Activated naive CD8-positive, alpha-beta T cell treated with anti-CD3 and anti-CD28 coated beads for 36 hours (primary cell): ENCODE results near the gene DDX60. TPM values are rescaled to one million over a fixed set of nuclear protein-coding genes. Genes with fewer than 3 reads are reported as not detected.
"Not testable (repeated sequence)": the region's sequence is repeated elsewhere in the genome, so short reads cannot be mapped to it uniquely, and the experiment has no call there.

Experiments used
- DNase-seq: peaks from one replicate; pipeline ENCODE4 v3.0.0; 2021
- H3K27ac Mint-ChIP-seq: one replicate; pipeline ENCODE4 v1.8.0; 2022; ENCODE audit warnings: mild to moderate bottlenecking, moderate library complexity, mixed read lengths
- H3K27me3 Mint-ChIP-seq: one replicate; pipeline ENCODE4 v1.8.0; 2022; ENCODE audit warnings: mild to moderate bottlenecking, mixed read lengths
- H3K36me3 Mint-ChIP-seq: one replicate; pipeline ENCODE4 v1.8.0; 2021; ENCODE audit warnings: mild to moderate bottlenecking, mixed read lengths
- H3K4me1 Mint-ChIP-seq: one replicate; pipeline ENCODE4 v1.8.0; 2021; ENCODE audit warnings: mixed read lengths
- H3K4me3 Mint-ChIP-seq: one replicate; pipeline ENCODE4 v1.8.0; 2022; ENCODE audit warnings: mild to moderate bottlenecking, moderate library complexity, mixed read lengths
- H3K9me3 Mint-ChIP-seq: one replicate; pipeline ENCODE4 v1.8.0; 2022; ENCODE audit warnings: mixed read lengths
- total RNA-seq, 2 experiments: library from RNA; stranded (reverse); gene quantifications; one replicate each; pipeline ENCODE4 v1.2.3, GENCODE V29; 2021

DDX60 gene
- total RNA-seq, 2 experiments from 2014 or later, result 22.2 to 22.7 TPM

DNA sequence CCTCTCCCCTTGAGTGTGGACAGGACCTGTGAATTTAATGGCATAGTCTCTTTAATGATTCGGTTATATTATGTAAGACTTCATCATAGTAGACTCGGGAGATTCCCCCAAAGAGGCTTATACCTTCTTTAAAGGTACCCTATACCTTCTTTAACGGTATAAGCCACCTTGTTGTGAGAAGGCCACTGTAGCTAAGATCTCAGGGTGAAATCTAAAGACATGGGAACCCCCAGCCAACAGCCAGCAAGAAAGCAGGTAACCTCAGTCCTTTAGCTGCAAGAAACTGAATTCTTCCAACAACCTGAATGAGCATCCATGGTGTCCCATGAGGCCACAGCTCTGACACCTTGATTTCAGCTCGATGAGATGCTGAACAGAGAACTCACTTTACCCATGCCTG is 931 bp downstream of the DDX60 start:
- no peaks in the 10 kb centered on the region for H3K9me3 Mint-ChIP-seq
- peaks cover 45% of the 10 kb centered on the region for H3K4me1 Mint-ChIP-seq
- peak overlapping the region; percentile 95 for H3K27ac Mint-ChIP-seq
- peaks cover 17% of the 10 kb centered on the region for H3K36me3 Mint-ChIP-seq
- peak overlapping the region; percentile 89 for H3K4me3 Mint-ChIP-seq
- no peaks in the 10 kb centered on the region for H3K27me3 Mint-ChIP-seq
- DNase-seq, result no peak

- Mint-ChIP-seq H3K4me3 (no peak overlapping the region), H3K36me3 (peaks cover 24% of the 10 kb centered on the region), H3K27me3 (no peaks in the 10 kb centered on the region), H3K27ac (no peak overlapping the region), H3K9me3 (no peaks in the 10 kb centered on the region), H3K4me1 (peaks cover 18% of the 10 kb centered on the region)
- no peak for DNase-seq
Measured at GRCh38 chr4:168309781-168310180, 8.8 kb downstream of the DDX60 start.

GRCh38 chr4:168308912-168309311 is 9.6 kb downstream of the DDX60 start:
- H3K27ac Mint-ChIP-seq, result no peak overlapping the region
- no peaks in the 10 kb centered on the region for H3K27me3 Mint-ChIP-seq
- H3K4me3 Mint-ChIP-seq, result no peak overlapping the region
- H3K36me3 Mint-ChIP-seq, result peaks cover 24% of the 10 kb centered on the region
- H3K9me3 Mint-ChIP-seq, result no peaks in the 10 kb centered on the region
- peaks cover 15% of the 10 kb centered on the region for H3K4me1 Mint-ChIP-seq
- DNase-seq, result no peak

GRCh38 chr4:168306476-168306875 is 12.1 kb downstream of the DDX60 start:
- Mint-ChIP-seq H3K4me1 (peaks cover 8% of the 10 kb centered on the region), H3K36me3 (peaks cover 32% of the 10 kb centered on the region), H3K4me3 (peak overlapping the region; percentile 32), H3K27ac (no peak overlapping the region), H3K9me3 (no peaks in the 10 kb centered on the region), H3K27me3 (no peaks in the 10 kb centered on the region)
- no peak for DNase-seq

GRCh38 chr4:168304744-168305459 is 13.7 kb downstream of the DDX60 start:
- no peak overlapping the region for H3K27ac Mint-ChIP-seq
- H3K36me3 Mint-ChIP-seq, result peaks cover 33% of the 10 kb centered on the region
- no peak for DNase-seq
- H3K27me3 Mint-ChIP-seq, result no peaks in the 10 kb centered on the region
- peaks cover 11% of the 10 kb centered on the region for H3K4me1 Mint-ChIP-seq
- no peak overlapping the region for H3K4me3 Mint-ChIP-seq
- no peaks in the 10 kb centered on the region for H3K9me3 Mint-ChIP-seq

- not testable (repeated sequence) for H3K4me3 Mint-ChIP-seq, H3K9me3 Mint-ChIP-seq, DNase-seq, H3K27me3 Mint-ChIP-seq, H3K27ac Mint-ChIP-seq
- Mint-ChIP-seq H3K4me1 (peaks cover 11% of the 10 kb centered on the region), H3K36me3 (peaks cover 31% of the 10 kb centered on the region)
Measured at GRCh38 chr4:168303430-168303829, 15.1 kb downstream of the DDX60 start.

- DNase-seq, result no peak
- no peak overlapping the region for H3K4me3 Mint-ChIP-seq
- H3K9me3 Mint-ChIP-seq, result no peaks in the 10 kb centered on the region
- no peaks in the 10 kb centered on the region for H3K27me3 Mint-ChIP-seq
- H3K4me1 Mint-ChIP-seq, result peaks cover 3% of the 10 kb centered on the region
- H3K36me3 Mint-ChIP-seq, result peaks cover 18% of the 10 kb centered on the region
- H3K27ac Mint-ChIP-seq, result no peak overlapping the region
Measured at GRCh38 chr4:168293386-168293975, 25.1 kb downstream of the DDX60 start.

DNA sequence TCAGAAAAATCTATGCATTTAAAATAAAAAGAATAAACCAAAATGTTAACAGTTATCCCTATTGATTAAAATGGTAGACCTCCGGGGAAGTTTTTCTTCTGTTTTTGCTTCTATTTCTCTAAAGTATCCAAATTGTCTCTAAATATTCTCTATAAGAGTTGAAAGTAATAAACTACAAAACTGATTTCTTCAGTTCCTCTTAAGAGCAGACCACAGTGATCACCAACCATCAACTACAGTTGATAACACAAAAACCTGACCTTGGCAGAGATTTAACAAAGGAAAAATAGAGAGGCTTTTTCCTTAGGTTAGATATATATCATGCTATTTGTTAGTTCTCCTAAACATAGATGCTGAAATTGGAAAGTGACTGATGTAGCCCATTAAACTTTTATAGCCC is 27.3 kb downstream of the DDX60 start:
- DNase-seq, result no peak

GRCh38 chr4:168285850-168286249 is 32.7 kb downstream of the DDX60 start:
- not testable (repeated sequence) for DNase-seq, H3K4me1 Mint-ChIP-seq, H3K9me3 Mint-ChIP-seq, H3K27me3 Mint-ChIP-seq, H3K27ac Mint-ChIP-seq, H3K4me3 Mint-ChIP-seq
- H3K36me3 Mint-ChIP-seq, result peaks cover 11% of the 10 kb centered on the region

More for the DNA sequence above, 27.3 kb downstream of the DDX60 start:
- Mint-ChIP-seq H3K9me3 (no peaks in the 10 kb centered on the region), H3K36me3 (peaks cover 12% of the 10 kb centered on the region), H3K4me1 (peaks cover 3% of the 10 kb centered on the region), H3K27me3 (no peaks in the 10 kb centered on the region), H3K4me3 (no peak overlapping the region), H3K27ac (no peak overlapping the region)

- peaks cover 24% of the 10 kb centered on the region for H3K36me3 Mint-ChIP-seq
- no peaks in the 10 kb centered on the region for H3K4me1 Mint-ChIP-seq
- no peaks in the 10 kb centered on the region for H3K27me3 Mint-ChIP-seq
- no peak overlapping the region for H3K4me3 Mint-ChIP-seq
- H3K27ac Mint-ChIP-seq, result no peak overlapping the region
- no peaks in the 10 kb centered on the region for H3K9me3 Mint-ChIP-seq
- no peak for DNase-seq
Measured at GRCh38 chr4:168279556-168279955, 39.0 kb downstream of the DDX60 start.

- H3K36me3 Mint-ChIP-seq, result peaks cover 39% of the 10 kb centered on the region
- no peak overlapping the region for H3K4me3 Mint-ChIP-seq
- H3K4me1 Mint-ChIP-seq, result peaks cover 6% of the 10 kb centered on the region
- no peaks in the 10 kb centered on the region for H3K27me3 Mint-ChIP-seq
- no peak for DNase-seq
- H3K9me3 Mint-ChIP-seq, result no peaks in the 10 kb centered on the region
- H3K27ac Mint-ChIP-seq, result no peak overlapping the region
Measured at GRCh38 chr4:168275836-168276235, 42.7 kb downstream of the DDX60 start.

- peaks cover 37% of the 10 kb centered on the region for H3K36me3 Mint-ChIP-seq
- peaks cover 6% of the 10 kb centered on the region for H3K4me1 Mint-ChIP-seq
- no peak overlapping the region for H3K27ac Mint-ChIP-seq
- H3K9me3 Mint-ChIP-seq, result no peaks in the 10 kb centered on the region
- no peak overlapping the region for H3K4me3 Mint-ChIP-seq
- no peaks in the 10 kb centered on the region for H3K27me3 Mint-ChIP-seq
- DNase-seq, result no peak
Measured at GRCh38 chr4:168274871-168275270, 43.7 kb downstream of the DDX60 start.

GRCh38 chr4:168273838-168274237 is 44.7 kb downstream of the DDX60 start:
- Mint-ChIP-seq H3K9me3 (no peaks in the 10 kb centered on the region), H3K27me3 (no peaks in the 10 kb centered on the region), H3K36me3 (peaks cover 36% of the 10 kb centered on the region), H3K27ac (no peak overlapping the region), H3K4me3 (no peak overlapping the region), H3K4me1 (peaks cover 6% of the 10 kb centered on the region)
- no peak for DNase-seq

DNA sequence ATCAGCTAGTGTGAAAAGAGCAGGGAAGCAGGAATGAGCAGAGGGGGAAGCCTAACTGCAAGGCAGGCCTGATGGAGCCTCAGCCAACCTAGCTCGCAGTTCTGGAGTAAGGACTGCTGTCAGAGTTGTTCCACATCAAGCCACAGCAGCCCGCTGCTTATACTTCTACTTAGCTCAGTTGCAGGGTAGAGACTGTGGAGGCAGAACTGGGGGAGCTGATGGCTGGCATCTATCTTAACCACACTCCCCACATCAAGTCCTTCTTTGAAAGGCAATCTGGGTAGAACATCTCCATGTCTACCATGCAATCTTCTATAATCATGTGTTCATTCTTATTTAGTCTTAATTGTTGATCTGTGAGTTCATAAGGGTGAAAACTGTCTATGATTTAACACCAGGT is 46.1 kb downstream of the DDX60 start:
- H3K4me3 Mint-ChIP-seq, result no peak overlapping the region
- peaks cover 6% of the 10 kb centered on the region for H3K4me1 Mint-ChIP-seq
- no peak for DNase-seq
- peaks cover 34% of the 10 kb centered on the region for H3K36me3 Mint-ChIP-seq
- H3K27me3 Mint-ChIP-seq, result no peaks in the 10 kb centered on the region
- no peak overlapping the region for H3K27ac Mint-ChIP-seq
- no peaks in the 10 kb centered on the region for H3K9me3 Mint-ChIP-seq

DNA sequence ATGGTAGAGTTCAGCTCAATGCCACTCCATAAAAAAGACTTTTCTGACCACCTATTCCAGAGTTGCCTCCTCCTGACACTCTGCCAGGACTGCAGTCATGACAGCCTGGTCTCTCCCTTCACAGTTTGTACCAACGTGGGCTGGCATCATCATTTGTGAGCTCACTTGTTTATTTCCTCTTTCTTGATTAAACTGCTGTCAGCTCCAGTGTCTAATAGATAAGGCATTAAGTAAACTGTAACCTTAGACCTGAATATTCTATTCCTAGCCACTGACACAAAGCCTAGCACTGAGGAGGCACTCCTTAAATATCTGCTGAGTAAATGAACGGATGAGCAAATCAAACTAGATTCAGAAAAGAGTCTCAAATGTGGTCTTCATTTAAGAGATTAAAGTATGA is 48.7 kb downstream of the DDX60 start:
- DNase-seq, result no peak
- Mint-ChIP-seq H3K27me3 (no peaks in the 10 kb centered on the region), H3K36me3 (peaks cover 31% of the 10 kb centered on the region), H3K9me3 (no peaks in the 10 kb centered on the region), H3K4me3 (no peak overlapping the region), H3K27ac (no peak overlapping the region), H3K4me1 (peaks cover 6% of the 10 kb centered on the region)

GRCh38 chr4:168265327-168265726 is 53.2 kb downstream of the DDX60 start:
- peaks cover 25% of the 10 kb centered on the region for H3K36me3 Mint-ChIP-seq
- no peaks in the 10 kb centered on the region for H3K9me3 Mint-ChIP-seq
- no peaks in the 10 kb centered on the region for H3K4me1 Mint-ChIP-seq
- no peak overlapping the region for H3K4me3 Mint-ChIP-seq
- no peak overlapping the region for H3K27ac Mint-ChIP-seq
- DNase-seq, result no peak
- H3K27me3 Mint-ChIP-seq, result no peaks in the 10 kb centered on the region
